SK-N-SH (cell line): Measurements from ENCODE around the gene GTF3C2. TPM values are rescaled to one million over a fixed set of nuclear protein-coding genes. Genes with fewer than 3 reads are reported as not detected.

ENCODE experiments used
- CTCF ChIA-PET: fragments of 300-600, 350-600 bp; formaldehyde crosslinking; extraction: SDS; loops from one replicate; lab custom pipeline; 2021; lab: Yijun Ruan, JAX
- POLR2A ChIA-PET: fragments of 350-600 bp; sonication (Branson Sonifier 250); formaldehyde crosslinking; extraction: SDS; loops from one replicate; lab custom pipeline; 2020; ENCODE audit warnings: antibody characterized with exemption, inconsistent platforms; lab: Yijun Ruan, JAX
- DNase-seq: peaks from one replicate; pipeline ENCODE4 v3.0.0; 2012
- H2AFZ ChIP-seq: fragments of 200-600 bp; sonication (generic); 2 replicates; pipeline ENCODE4 v1.8.1; 2016; ENCODE audit warnings: antibody characterized with exemption, mild to moderate bottlenecking, low read depth
- H3F3A ChIP-seq: fragments of 200-600 bp; sonication (generic); replicated peaks from 2 replicates; pipeline ENCODE3; 2016; ENCODE audit warnings: antibody characterized with exemption, mild to moderate bottlenecking; ENCODE audit not compliant: insufficient read depth
- H3K27ac ChIP-seq, 2 experiments: fragments of 200-500 bp in 1 of 2; fragments of 200-600 bp in 1 of 2; sonication (Bioruptor generic) in 1 of 2; sonication (generic), shearing (Covaris generic) in 1 of 2; 2 replicates each; pipeline versions ENCODE4 v1.5.1 to v1.6.1; 2014 to 2016; ENCODE audit warnings: low read depth in 2 of 2, inconsistent platforms in 1 of 2, low read length in 1 of 2, mild to moderate bottlenecking in 1 of 2, mixed read lengths in 1 of 2
- H3K27me3 ChIP-seq: fragments of 200-600 bp; sonication (generic), shearing (Covaris generic); 2 replicates; pipeline ENCODE4 v1.6.1; 2016; ENCODE audit warnings: mixed run types; ENCODE audit not compliant: insufficient read depth
- H3K36me3 ChIP-seq, 2 experiments: fragments of 200-500 bp in 1 of 2; fragments of 200-600 bp in 1 of 2; sonication (Bioruptor generic) in 1 of 2; sonication (generic) in 1 of 2; replicated peaks in 1 of 2; 2 replicates each; pipeline versions ENCODE3 to v1.5.1; 2014 to 2016; ENCODE audit warnings: low read length in 1 of 2, mild to moderate bottlenecking in 1 of 2; ENCODE audit not compliant: insufficient read depth in 2 of 2, control insufficient read depth in 1 of 2
- H3K4me1 ChIP-seq, 2 experiments: fragments of 200-500 bp in 1 of 2; fragments of 200-600 bp in 1 of 2; sonication (Bioruptor generic) in 1 of 2; sonication (generic), shearing (Covaris generic) in 1 of 2; 2 replicates each; pipeline versions ENCODE4 v1.5.1 to v1.6.1; 2014 to 2016; ENCODE audit warnings: low read depth in 1 of 2, low read length in 1 of 2, mixed run types in 1 of 2; ENCODE audit not compliant: insufficient read depth in 2 of 2, control insufficient read depth in 1 of 2
- H3K4me2 ChIP-seq: fragments of 200-600 bp; sonication (generic), shearing (Covaris generic); 2 replicates; pipeline ENCODE4 v1.6.1; 2017; ENCODE audit warnings: mixed run types
- H3K4me3 ChIP-seq, 2 experiments: fragments of 200-500 bp in 1 of 2; fragments of 200-600 bp in 1 of 2; sonication (Bioruptor generic) in 1 of 2; sonication (generic), shearing (Covaris generic) in 1 of 2; 2 replicates each; pipeline versions ENCODE4 v1.5.1 to v1.8.1; 2014 to 2016; ENCODE audit warnings: low read depth in 2 of 2, inconsistent platforms in 1 of 2, low read length in 1 of 2, mild to moderate bottlenecking in 1 of 2, mixed read lengths in 1 of 2, moderate library complexity in 1 of 2
- H3K79me2 ChIP-seq: fragments of 200-600 bp; sonication (generic); 2 replicates; pipeline ENCODE4 v1.8.1; 2017; ENCODE audit warnings: mild to moderate bottlenecking; ENCODE audit not compliant: insufficient read depth
- H3K9ac ChIP-seq: fragments of 200-600 bp; sonication (generic); 2 replicates; pipeline ENCODE4 v1.6.1; 2017; ENCODE audit warnings: mixed run types
- H3K9me2 ChIP-seq: fragments of 200-600 bp; sonication (generic); 2 replicates; pipeline ENCODE4 v1.6.1; 2017; ENCODE audit warnings: mixed run types
- H3K9me3 ChIP-seq: fragments of 200-600 bp; sonication (generic); 2 replicates; pipeline ENCODE4 v1.6.1; 2017; ENCODE audit warnings: mixed run types, mild to moderate bottlenecking, moderate library complexity
- H4K20me1 ChIP-seq: fragments of 200-600 bp; sonication (generic); 2 replicates; pipeline ENCODE4 v1.6.1; 2017; ENCODE audit warnings: mild to moderate bottlenecking, mixed run types; ENCODE audit not compliant: insufficient read depth
- ELF1 ChIP-seq: IDR thresholded peaks from 2 replicates; pipeline ENCODE4 v1.4.0; 2012
- EZH2phosphoT487 ChIP-seq: fragments of 200-600 bp; sonication (generic); IDR thresholded peaks from 2 replicates; pipeline ENCODE4 v1.6.1; 2017; ENCODE audit warnings: low read depth, mixed run types, mild to moderate bottlenecking, antibody characterized with exemption, moderate library complexity, borderline replicate concordance
- GABPA ChIP-seq: IDR thresholded peaks from 2 replicates; pipeline ENCODE4 v1.4.0; 2012; ENCODE audit warnings: low read depth, mild to moderate bottlenecking
- NRF1 ChIP-seq: IDR thresholded peaks from 2 replicates; pipeline ENCODE4 v1.6.1; 2012; ENCODE audit warnings: low read depth, mild to moderate bottlenecking, low read length
- POLR2AphosphoS5 ChIP-seq: IDR thresholded peaks from 2 replicates; pipeline ENCODE4 v1.6.1; 2012; ENCODE audit warnings: low read depth, low read length
- RAD21 ChIP-seq: IDR thresholded peaks from 2 replicates; pipeline ENCODE4 v1.6.1; 2012; ENCODE audit warnings: mild to moderate bottlenecking, low read length
- RFX5 ChIP-seq: IDR thresholded peaks from 2 replicates; pipeline ENCODE4 v1.6.1; 2012; ENCODE audit warnings: mild to moderate bottlenecking, improper control_type of control experiment, low read length
- RXRA ChIP-seq: IDR thresholded peaks from 2 replicates; pipeline ENCODE4 v1.4.0; 2012; ENCODE audit warnings: low read depth, mild to moderate bottlenecking, borderline replicate concordance
- TCF12 ChIP-seq: IDR thresholded peaks from 2 replicates; pipeline ENCODE4 v1.4.0; 2012
- TEAD4 ChIP-seq: IDR thresholded peaks from 2 replicates; pipeline ENCODE4 v1.4.0; 2012; ENCODE audit warnings: mild to moderate bottlenecking, borderline replicate concordance; ENCODE audit not compliant: insufficient read depth
- USF2 ChIP-seq: fragments of 150-350 bp; IDR thresholded peaks from 2 replicates; pipeline ENCODE4 v1.6.1; 2017; ENCODE audit warnings: antibody characterized with exemption, low read length, low read depth, borderline replicate concordance
- YY1 ChIP-seq: IDR thresholded peaks from 2 replicates; pipeline ENCODE4 v1.4.0; 2012; ENCODE audit warnings: low read depth, mild to moderate bottlenecking
- WGBS: methylation state at CpG from one replicate; pipeline ENCODE4 v1.1.6; 2017; ENCODE audit warnings: low lambda C conversion rate; 5-methylcytosine and 5-hydroxymethylcytosine counted together
- polyA plus RNA-seq, 3 experiments: library from polyadenylated mRNA; depleted of rRNA; stranded (reverse); fragments of >200 nt; gene quantifications; 2 replicates each; pipeline ENCODE4 v1.2.3, GENCODE V29; 2012
- TF ChIP-seq, protein P1 (sequence below): IDR thresholded peaks from 2 replicates; pipeline ENCODE4 v1.4.0; 2012; ENCODE audit warnings: low read depth, borderline replicate concordance
- TF ChIP-seq, protein P2 (sequence below): IDR thresholded peaks from 2 replicates; pipeline ENCODE4; 2012
- TF ChIP-seq, protein P3 (sequence below): IDR thresholded peaks from 2 replicates; pipeline ENCODE4 v1.4.0; 2012; ENCODE audit warnings: low read depth, borderline replicate concordance

Gene GTF3C2
- polyA plus RNA-seq, 1 of the 3 experiments (the other 2 are of a cell fraction): 65.8 TPM

- Histone ChIP-seq H3K79me2 (no peaks in the 10 kb centered on the region), H2AFZ (no peak overlapping the region), H3K9me3 (no peaks in the 10 kb centered on the region), H3K4me2 (no peak overlapping the region), H3K27me3 (no peaks in the 10 kb centered on the region), H3K27ac (no peak overlapping the region), H3K36me3 (no peaks in the 10 kb centered on the region), H3K9me2 (no peaks in the 10 kb centered on the region), H3K4me3 (no peak overlapping the region), H4K20me1 (no peaks in the 10 kb centered on the region), H3K4me1 (peaks cover 2 to 13% of the 10 kb centered on the region in 2 experiments; a peak in 3 of 4 replicates), H3K9ac (no peak overlapping the region), H3F3A (peaks cover 15% of the 10 kb centered on the region)
- ChIA-PET POLR2A (interaction anchor here (0.6 kb wide), 1 partner anchor 207 kb away, joined by 3 read pairs; no protein-coding TSS in a partner anchor), CTCF (interaction anchor here (1.1 to 18.7 kb wide), 4 partner anchors 10 to 195 kb away, joined by 3 to 392 read pairs (median 204); partner anchors contain the start of genes SLC30A3, TRIM54 and UCN)
- TF ChIP-seq RFX5 (no peak), TEAD4 (no peak), NRF1 (no peak), TCF12 (no peak), EZH2phosphoT487 (no peak), ELF1 (no peak), USF2 (no peak), YY1 (no peak), POLR2AphosphoS5 (no peak), RAD21 (no peak), GABPA (no peak), RXRA (no peak)
- TF ChIP-seq, protein P1, sequence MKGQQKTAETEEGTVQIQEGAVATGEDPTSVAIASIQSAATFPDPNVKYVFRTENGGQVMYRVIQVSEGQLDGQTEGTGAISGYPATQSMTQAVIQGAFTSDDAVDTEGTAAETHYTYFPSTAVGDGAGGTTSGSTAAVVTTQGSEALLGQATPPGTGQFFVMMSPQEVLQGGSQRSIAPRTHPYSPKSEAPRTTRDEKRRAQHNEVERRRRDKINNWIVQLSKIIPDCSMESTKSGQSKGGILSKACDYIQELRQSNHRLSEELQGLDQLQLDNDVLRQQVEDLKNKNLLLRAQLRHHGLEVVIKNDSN: no peak
- TF ChIP-seq, protein P2, sequence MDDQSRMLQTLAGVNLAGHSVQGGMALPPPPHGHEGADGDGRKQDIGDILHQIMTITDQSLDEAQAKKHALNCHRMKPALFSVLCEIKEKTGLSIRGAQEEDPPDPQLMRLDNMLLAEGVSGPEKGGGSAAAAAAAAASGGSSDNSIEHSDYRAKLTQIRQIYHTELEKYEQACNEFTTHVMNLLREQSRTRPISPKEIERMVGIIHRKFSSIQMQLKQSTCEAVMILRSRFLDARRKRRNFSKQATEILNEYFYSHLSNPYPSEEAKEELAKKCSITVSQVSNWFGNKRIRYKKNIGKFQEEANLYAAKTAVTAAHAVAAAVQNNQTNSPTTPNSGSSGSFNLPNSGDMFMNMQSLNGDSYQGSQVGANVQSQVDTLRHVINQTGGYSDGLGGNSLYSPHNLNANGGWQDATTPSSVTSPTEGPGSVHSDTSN: no peak
- TF ChIP-seq, protein P3, sequence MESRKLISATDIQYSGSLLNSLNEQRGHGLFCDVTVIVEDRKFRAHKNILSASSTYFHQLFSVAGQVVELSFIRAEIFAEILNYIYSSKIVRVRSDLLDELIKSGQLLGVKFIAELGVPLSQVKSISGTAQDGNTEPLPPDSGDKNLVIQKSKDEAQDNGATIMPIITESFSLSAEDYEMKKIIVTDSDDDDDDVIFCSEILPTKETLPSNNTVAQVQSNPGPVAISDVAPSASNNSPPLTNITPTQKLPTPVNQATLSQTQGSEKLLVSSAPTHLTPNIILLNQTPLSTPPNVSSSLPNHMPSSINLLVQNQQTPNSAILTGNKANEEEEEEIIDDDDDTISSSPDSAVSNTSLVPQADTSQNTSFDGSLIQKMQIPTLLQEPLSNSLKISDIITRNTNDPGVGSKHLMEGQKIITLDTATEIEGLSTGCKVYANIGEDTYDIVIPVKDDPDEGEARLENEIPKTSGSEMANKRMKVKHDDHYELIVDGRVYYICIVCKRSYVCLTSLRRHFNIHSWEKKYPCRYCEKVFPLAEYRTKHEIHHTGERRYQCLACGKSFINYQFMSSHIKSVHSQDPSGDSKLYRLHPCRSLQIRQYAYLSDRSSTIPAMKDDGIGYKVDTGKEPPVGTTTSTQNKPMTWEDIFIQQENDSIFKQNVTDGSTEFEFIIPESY: no peak
- no peak for DNase-seq
- WGBS: 83% methylated on average over 8 of the region's 8 CpGs
Observed at GRCh38 chr2:27294928-27295327, 61.6 kb downstream of the GTF3C2 start.
